HG03045 (cell line): ENCODE measurements around the gene NDUFA12.

Experiments used
- ATAC-seq: cut with Tn5 transposase; IDR thresholded peaks from one replicate; pipeline ENCODE4 v1.9.1; 2021; ENCODE audit warnings: mild to moderate bottlenecking, moderate library complexity; ENCODE audit not compliant: unreplicated experiment

Gene NDUFA12

GRCh38 chr12:94982456-94982855 lies 21.0 kb downstream of the NDUFA12 start:
- no peak for ATAC-seq

DNA sequence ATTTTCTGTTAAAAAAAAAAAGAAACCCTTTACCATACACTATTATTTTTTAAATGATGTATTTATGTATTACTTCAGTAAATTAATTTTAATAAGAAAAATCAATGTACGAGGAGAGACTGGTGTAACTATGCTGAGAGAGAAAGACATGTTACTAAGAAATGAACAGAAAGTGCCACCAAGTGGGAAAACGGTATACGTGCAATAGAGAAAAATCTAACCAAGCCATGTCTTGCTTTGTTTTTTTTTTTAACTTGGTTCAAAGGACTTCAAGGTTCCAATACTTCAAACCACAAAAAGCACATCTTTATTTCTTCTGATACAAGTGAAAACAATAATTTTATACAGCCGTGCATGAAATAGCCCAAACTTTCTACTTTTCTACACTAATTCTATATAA lies 22.9 kb downstream of the NDUFA12 start:
- no peak for ATAC-seq

DNA sequence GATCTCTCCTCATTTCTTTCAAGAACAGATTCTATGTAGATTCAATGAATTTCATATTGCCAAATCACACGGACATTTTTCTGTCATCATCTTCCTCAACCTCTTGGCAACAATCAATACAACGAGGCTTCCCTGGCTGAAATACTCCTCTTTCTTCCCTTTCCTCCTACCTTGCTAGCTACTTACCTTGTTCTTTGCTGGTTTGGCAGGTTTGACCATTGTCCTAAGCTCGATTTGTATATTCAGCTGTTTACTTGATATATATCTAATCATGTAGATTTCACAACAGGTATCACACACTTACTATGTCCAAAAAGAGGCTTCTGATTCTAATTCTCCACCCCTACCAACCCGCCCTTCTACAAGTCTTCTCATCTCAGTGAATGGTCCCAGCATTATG lies 23.6 kb downstream of the NDUFA12 start:
- no peak for ATAC-seq

GRCh38 chr12:94977766-94978468 lies 25.6 kb downstream of the NDUFA12 start:
- ATAC-seq = no peak

DNA sequence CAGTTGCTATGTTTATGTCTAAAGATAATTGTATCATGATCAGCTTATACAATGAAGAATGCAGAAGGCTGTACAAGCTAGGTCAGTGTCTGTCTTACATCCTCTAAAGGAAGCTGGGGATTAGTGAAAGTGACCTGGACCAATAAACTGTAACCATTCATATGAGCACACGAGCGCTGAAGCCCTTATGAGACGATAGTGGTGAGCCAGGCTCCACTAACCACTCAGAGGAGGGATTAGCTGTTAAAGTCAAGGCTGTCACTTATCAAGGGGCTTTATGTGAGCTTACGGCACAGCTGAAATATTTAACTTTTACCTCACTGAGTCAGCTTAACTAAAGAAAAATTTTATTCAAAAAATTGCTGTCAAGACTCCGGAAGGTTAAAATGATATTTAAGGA lies 30.3 kb downstream of the NDUFA12 start:
- no peak for ATAC-seq

GRCh38 chr12:94972795-94973194 lies 30.7 kb downstream of the NDUFA12 start:
- no peak for ATAC-seq

GRCh38 chr12:94971923-94972322 lies 31.6 kb downstream of the NDUFA12 start:
- ATAC-seq = no peak

- no peak for ATAC-seq
These were observed 32.9 kb downstream of the NDUFA12 start for GRCh38 chr12:94970560-94970959.

DNA sequence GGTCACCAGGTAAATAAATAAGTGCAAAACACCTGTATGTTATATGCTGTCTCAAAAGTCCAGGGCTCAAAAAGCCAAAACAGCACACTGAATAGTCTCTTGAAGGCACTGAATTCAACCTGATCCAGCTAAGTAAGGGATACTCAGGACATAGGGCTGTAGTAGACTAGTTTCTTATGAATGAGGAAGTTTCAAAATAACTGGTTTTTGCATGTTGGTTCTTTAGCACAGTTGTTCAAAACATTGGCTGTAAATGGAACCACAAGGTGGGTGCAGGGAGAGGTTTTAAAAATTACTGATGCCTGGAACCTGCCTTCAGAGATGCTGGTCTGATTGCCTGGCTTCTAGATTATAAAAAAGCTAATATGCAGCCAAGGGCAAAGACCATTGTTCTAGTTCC lies 34.1 kb downstream of the NDUFA12 start:
- peak; percentile 53 for ATAC-seq

DNA sequence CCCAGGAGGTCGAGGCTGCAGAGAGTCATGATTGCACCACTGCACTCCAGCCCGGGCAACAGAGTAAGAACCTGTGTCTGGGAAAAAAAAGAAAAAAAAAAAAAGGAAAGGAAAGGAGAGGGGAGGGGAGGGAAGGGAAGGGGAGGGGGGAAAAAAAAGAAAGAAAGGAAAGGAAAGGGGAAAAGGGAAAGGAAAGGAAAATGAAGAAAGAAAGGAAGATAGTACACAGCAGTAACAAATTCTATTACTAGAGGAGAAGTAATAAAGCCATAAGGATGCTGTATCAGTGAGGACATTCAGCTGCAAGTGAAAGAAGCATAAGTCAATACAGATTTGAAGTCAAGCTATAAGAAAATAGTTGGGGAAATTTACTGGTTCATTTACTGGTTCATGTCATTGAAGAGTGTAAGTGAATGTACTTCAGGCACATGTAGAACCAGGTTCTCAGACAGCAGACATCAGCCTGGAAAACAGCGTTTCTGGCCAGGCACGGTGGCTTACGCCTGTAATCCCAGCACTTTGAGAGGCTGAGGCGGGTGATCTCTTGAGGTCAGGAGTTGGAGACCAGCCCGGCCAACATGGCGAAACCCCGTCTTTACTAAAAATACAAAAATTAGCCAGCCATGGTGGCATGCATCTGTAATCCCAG lies 37.4 kb downstream of the NDUFA12 start:
- ATAC-seq = no peak

DNA sequence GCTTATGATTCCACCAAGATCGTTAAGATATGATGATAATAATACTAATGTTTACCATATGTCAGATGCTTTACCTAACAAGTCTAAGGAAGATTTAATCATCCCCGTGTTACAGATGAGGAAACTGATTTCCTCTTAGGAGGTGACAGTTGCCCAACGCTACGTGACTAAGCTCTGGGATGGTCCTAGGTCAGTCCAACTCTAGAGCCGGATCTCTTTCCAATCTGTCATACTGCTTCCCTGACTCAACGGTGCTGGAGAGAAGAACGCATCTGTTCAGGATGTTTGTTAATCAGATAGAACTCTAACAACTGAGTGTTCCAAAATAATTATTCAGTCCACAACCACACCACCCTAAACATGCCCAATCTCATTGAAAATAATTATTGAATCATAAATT lies 39.8 kb downstream of the NDUFA12 start:
- no peak for ATAC-seq

DNA sequence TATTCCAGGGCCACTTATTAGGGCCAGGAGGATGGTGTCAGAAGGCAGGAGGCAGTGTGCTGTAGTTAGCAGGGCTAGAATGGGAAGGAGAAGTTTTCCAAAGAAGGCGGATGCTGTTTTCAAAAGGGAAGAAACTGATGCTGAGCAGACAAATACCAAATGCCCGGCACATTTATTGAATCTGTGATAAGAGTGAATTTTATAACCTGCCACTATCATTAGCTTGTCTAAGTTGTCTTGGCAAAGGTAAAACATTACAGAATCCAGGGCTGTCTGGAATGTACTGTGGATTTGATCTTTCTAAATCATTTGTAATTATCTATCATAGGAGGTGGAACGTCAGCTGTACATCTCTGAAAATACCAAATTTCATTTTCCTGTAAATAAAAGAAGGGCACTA lies 40.8 kb downstream of the NDUFA12 start:
- no peak for ATAC-seq

DNA sequence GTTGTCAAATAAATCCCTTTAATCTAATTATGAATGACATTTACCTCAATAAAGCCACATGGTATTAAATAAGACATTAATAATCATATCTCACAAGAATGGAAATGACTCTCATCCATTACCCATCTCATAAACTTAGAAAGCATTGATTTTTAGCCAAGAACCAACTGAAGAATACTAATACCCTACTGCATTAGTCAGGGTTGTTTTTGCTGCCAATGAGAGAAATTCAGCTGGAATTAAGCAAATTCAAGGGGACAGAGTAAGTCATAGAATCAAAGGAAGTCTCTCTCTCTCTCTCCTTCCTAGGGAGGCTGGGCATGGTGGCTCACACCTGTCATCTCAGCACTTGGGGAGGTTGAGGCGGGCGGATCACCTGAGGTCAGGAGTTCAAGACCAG lies 41.6 kb downstream of the NDUFA12 start:
- ATAC-seq = no peak

GRCh38 chr12:94961256-94961824 lies 42.2 kb downstream of the NDUFA12 start:
- no peak for ATAC-seq

- no peak for ATAC-seq
These were observed 46.5 kb downstream of the NDUFA12 start for GRCh38 chr12:94957006-94957405.

DNA sequence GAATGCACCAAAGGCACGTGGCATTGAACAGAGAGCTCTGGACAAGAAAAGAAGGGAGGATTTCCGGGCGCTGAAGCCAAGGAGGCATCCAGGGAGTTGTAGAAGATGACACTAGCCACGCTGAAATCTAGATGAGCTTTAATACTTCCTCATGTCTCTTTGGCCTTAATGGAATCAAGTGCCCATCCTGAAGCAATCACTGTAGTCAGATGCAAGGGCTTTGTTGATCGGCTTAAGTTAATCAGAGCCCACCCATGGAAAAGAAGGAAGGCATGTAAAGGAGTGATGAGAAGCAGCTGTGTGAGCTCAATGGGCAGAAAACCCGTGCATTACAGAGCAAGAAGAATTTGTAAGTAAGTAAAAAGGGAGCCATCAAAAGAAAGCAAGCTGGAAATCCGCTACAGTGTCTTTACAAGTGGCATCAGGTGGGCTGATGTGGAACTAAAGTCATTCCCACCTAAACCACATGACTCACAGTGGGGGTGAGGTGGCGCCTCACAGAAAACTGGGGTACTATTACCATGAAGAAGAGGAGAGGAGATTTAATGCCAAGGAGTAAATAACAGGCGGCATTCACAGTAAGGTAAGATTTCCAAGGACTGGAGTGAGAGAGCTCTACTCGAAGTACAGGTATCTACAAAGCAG lies 48.4 kb downstream of the NDUFA12 start:
- no peak for ATAC-seq

DNA sequence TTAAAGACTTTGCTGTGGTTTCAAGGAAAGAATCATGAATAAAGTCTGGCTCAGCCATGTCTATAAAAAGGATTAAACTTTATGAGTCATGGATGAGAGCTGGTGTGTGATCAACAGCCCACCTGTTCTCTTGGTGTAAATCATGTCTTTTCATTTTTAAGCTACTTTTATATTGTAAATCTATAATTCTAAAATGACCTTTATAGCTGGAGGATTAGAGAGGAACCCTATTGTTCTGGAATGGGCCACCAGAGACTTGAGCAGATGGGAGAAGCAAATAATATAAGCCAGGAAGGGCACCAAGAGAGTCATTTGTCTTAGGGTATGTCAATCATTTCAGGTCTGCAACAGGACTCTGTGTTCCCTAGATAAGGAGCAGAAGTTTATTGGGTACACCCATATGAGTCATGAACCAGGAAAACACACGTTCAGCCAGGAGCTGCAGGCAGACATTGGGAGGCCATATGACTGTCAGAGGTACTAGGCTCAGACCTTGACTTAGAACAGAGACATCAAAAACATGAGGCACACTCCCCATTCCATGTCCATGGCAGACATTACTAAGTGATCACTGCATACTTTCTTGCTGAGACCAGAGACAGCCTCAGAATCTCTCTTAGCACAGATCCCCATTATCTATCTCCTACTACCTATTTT lies 49.3 kb downstream of the NDUFA12 start:
- no peak for ATAC-seq

- ATAC-seq = no peak
These were observed 51.2 kb downstream of the NDUFA12 start for GRCh38 chr12:94952325-94952724.

GRCh38 chr12:94951071-94951934 lies 52.2 kb downstream of the NDUFA12 start:
- ATAC-seq = no peak

DNA sequence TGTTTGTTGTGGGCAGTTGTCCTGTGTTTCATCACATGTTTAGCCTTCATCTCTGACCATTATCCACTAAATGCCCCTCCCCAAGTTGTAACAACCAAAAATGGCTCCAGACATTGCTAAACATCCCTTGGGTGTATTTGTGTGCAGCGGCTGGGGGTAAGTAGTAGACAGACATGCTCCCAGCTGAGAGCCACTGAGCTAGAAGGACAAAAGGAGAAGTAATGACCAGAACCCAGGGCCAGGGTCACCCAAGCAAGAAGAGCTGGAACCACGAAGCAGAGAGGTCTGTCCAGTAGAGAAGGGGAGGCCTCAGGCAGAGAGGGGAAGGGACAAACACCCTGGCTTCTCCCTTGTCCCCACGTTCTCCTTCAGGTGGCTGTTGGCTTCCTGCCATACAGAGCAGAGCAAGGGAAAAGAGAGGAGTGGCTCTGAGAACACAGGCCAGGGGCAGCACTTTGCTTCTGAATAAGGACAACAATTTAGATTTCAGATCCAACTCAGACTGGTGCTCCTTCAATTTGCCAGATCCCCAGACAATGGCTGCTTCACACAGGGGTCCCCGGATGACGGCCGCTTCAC lies 55.2 kb downstream of the NDUFA12 start:
- ATAC-seq = no peak
